Heart left ventricle (tissue), 13 donors: ENCODE measurements around the gene USP34.

Experiments
- POLR2A ChIP-seq, 2 donors: fragments of 450-650 bp; IDR thresholded peaks; one replicate each; pipeline ENCODE4 v1.6.1; 2017; ENCODE audit warnings: antibody characterized with exemption in 2 of 2, mild to moderate bottlenecking in 2 of 2, moderate library complexity in 2 of 2
- TF ChIP-seq, protein P1 (sequence below), 12 donors: fragments of 200-600 bp; sonication (generic) in 4 of 12; IDR thresholded peaks; one replicate each; pipeline versions ENCODE4 v1.5.0 to v1.8.0; 2018 to 2022; ENCODE audit warnings: antibody characterized with exemption in 12 of 12, mild to moderate bottlenecking in 5 of 12
- donor health status: ischemic (EF 13 %, LVEDD 7.1; RV severe dilation, severe dysfunction).
- donor health status: DM: no; HTN: yes; CAD: no.
- donor health status: DM: no; HTN: no; CAD: no.
- donor health status: ischemic (EF 25% LVEDD 6.9; RV normal size, moderate dysfunction).
- donor health status: ischemic (EF 25% LVEDD 5.7; RV mildly dilated, moderate dysfunction).
- donor health status: ischemic (EF 35%, LVEDD 5.7; RV mildly dilated, moderate dysfunction).
- donor health status: nonischemic (EF 11% LVEDD 7.7; RV severe dilation, severe dysfunction).
- donor health status: DM: yes; HTN: yes; CAD: no.
- donor health status: PGD.
- donor health status: ischemic (EF 29% LVEDD 5.4; RV normal size, mild dysfunction).
- donor health status: nonischemic (EF 23%, LVEDD 6.1; RV moderate dilation, normal function).

DNA sequence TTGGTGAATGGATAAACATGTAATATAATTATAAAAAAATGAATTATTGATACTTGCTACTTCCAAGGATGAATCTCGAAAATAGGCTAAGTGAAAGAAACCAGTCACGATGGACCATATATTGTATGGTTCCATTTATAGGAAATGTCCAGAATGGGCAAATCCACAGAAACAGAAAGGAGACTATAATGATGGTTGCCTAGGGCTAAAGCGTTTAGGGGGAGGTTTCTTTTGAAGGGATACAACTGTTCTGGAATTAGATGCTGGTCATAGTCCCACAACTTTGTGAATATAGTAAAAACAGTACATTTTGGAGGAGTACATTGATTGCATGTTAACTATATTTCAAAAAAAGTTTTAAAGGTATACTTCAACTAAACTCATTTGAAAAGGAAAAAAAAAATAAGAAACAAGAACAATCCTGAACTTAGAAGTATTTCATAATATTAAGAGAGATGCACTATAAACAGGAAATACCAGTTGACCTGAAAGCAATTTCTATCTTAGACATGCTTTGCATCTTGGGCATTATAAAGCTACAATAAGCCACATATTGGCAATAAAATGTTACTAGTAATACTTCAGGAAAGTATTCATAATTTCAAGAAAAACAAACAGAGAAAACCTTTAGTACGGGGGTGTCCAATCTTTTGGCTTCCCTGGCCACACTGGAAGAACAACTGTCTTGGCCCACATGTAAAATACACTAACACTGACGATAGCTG is 178.9 kb downstream of the USP34 start:
- TF ChIP-seq, protein P1, sequence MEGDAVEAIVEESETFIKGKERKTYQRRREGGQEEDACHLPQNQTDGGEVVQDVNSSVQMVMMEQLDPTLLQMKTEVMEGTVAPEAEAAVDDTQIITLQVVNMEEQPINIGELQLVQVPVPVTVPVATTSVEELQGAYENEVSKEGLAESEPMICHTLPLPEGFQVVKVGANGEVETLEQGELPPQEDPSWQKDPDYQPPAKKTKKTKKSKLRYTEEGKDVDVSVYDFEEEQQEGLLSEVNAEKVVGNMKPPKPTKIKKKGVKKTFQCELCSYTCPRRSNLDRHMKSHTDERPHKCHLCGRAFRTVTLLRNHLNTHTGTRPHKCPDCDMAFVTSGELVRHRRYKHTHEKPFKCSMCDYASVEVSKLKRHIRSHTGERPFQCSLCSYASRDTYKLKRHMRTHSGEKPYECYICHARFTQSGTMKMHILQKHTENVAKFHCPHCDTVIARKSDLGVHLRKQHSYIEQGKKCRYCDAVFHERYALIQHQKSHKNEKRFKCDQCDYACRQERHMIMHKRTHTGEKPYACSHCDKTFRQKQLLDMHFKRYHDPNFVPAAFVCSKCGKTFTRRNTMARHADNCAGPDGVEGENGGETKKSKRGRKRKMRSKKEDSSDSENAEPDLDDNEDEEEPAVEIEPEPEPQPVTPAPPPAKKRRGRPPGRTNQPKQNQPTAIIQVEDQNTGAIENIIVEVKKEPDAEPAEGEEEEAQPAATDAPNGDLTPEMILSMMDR (IDR thresholded peaks at IDR 0.05), result no peak
- no peak for TF ChIP-seq POLR2A (IDR thresholded peaks at IDR 0.05)
